HepG2 (cell line): ENCODE results near the gene POU6F2. TPM values are rescaled to one million over a fixed set of nuclear protein-coding genes. Genes with fewer than 3 reads are reported as not detected.
A peak's percentile ranks its signal among the peaks of the same experiment; 100 is the strongest.

ENCODE experiments used
- ATAC-seq: fragments of 200-7000 bp; cut with Tn5 transposase; 3 replicates; pipeline ENCODE4 v1.9.1; 2020; ENCODE audit warnings: mild to moderate bottlenecking, moderate library complexity
- BruUV-seq: library from RNA; stranded (reverse); fragments of 400-500 nt; replicated peaks from 2 replicates; lab custom pipeline; 2021; lab: Mats Ljungman, UMichigan
- CTCF ChIA-PET: fragments of 300-600 bp; formaldehyde crosslinking; extraction: SDS; loops from one replicate; lab custom pipeline; 2021; ENCODE audit warnings: low total read pairs, inconsistent platforms, low intra/inter-chr PET ratio; lab: Yijun Ruan, JAX
- POLR2A ChIA-PET: fragments of 350-600 bp; sonication (Branson Sonifier 250); formaldehyde crosslinking; loops from one replicate; lab custom pipeline; 2020; ENCODE audit warnings: antibody characterized with exemption, inconsistent platforms; lab: Yijun Ruan, JAX
- DNase-seq: peaks from one replicate; pipeline ENCODE4 v3.0.0-alpha.2; 2015; ENCODE audit warnings: low spot score
- FAIRE-seq: peaks from 3 replicates; lab custom pipeline; 2011; peaks lifted over from hg19 to GRCh38; lab: Jason Lieb, UNC
- H2AFZ ChIP-seq: one replicate; pipeline ENCODE4 v1.6.1; 2011; ENCODE audit warnings: low read length, inconsistent platforms
- H3K27ac ChIP-seq: fragments of 300-600 bp; 3 replicates; pipeline ENCODE4 v1.8.0; 2011; ENCODE audit warnings: mixed run types, mild to moderate bottlenecking, mixed read lengths, low read length, inconsistent platforms; ENCODE audit not compliant: insufficient read depth; ENCODE audit errors: extremely low read length
- H3K27me3 ChIP-seq, 2 experiments: fragments of 200-600 bp in 1 of 2; 2 replicates in 1 of 2; 3 replicates in 1 of 2; pipeline versions ENCODE4 v1.6.0 to v1.8.0; 2011; ENCODE audit warnings: low read length in 2 of 2, mild to moderate bottlenecking in 2 of 2, moderate library complexity in 2 of 2, inconsistent platforms in 1 of 2; ENCODE audit not compliant: insufficient read depth in 2 of 2, control insufficient read depth in 1 of 2
- H3K36me3 ChIP-seq, 2 experiments: fragments of 200-600 bp in 1 of 2; replicated peaks in 1 of 2; 2 replicates in 1 of 2; 3 replicates in 1 of 2; pipeline versions ENCODE4 v1.5.1 to v1.8.0; 2011; ENCODE audit warnings: low read length in 2 of 2, inconsistent platforms in 1 of 2; ENCODE audit not compliant: insufficient read depth in 2 of 2, control insufficient read depth in 1 of 2
- H3K4me1 ChIP-seq: 2 replicates; pipeline ENCODE4 v1.5.1; 2012; ENCODE audit warnings: low read length, inconsistent platforms; ENCODE audit not compliant: insufficient read depth
- H3K4me2 ChIP-seq: 2 replicates; pipeline ENCODE4 v1.6.0; 2011; ENCODE audit warnings: low read depth, low read length, inconsistent platforms
- H3K4me3 ChIP-seq, 3 experiments: fragments of 200-600 bp in 1 of 3; sonication (generic), shearing (Covaris generic) in 1 of 3; replicated peaks in 1 of 3; 2 replicates each; pipeline ENCODE4 v1.5.1; 2011 to 2016; ENCODE audit warnings: low read length in 3 of 3, inconsistent platforms in 2 of 3, low read depth in 2 of 3, mild to moderate bottlenecking in 2 of 3, control low read depth in 1 of 3, mixed read lengths in 1 of 3; ENCODE audit not compliant: insufficient read depth in 1 of 3
- H3K79me2 ChIP-seq: one replicate; pipeline ENCODE4 v1.6.1; 2011; ENCODE audit warnings: low read length, inconsistent platforms; ENCODE audit not compliant: insufficient read depth
- H3K9ac ChIP-seq: 2 replicates; pipeline ENCODE4 v1.6.0; 2011; ENCODE audit warnings: mild to moderate bottlenecking, low read depth, low read length, inconsistent platforms; ENCODE audit not compliant: insufficient read depth
- H3K9me3 ChIP-seq: 2 replicates; pipeline ENCODE4 v1.5.1; 2012; ENCODE audit warnings: mild to moderate bottlenecking, low read length
- H4K20me1 ChIP-seq: 2 replicates; pipeline ENCODE4 v1.6.0; 2011; ENCODE audit warnings: inconsistent platforms, mild to moderate bottlenecking, low read length, moderate library complexity; ENCODE audit not compliant: insufficient read depth
- FOXM1 ChIP-seq: sonication (generic); formaldehyde crosslinking; IDR thresholded peaks from 2 replicates; pipeline ENCODE4 v1.5.0; 2020; ENCODE audit warnings: missing genetic modification reagents
- KMT2B ChIP-seq: IDR thresholded peaks from 2 replicates; pipeline ENCODE4 v1.6.1; 2016; ENCODE audit warnings: missing genetic modification reagents, missing compliant biosample characterization
- MAFF ChIP-seq: IDR thresholded peaks from 2 replicates; pipeline ENCODE4 v1.6.1; 2011; ENCODE audit warnings: low read depth, low read length, improper control_type of control experiment
- MAFK ChIP-seq, 2 experiments: IDR thresholded peaks in 1 of 2; conservative IDR thresholded peaks in 1 of 2; 2 replicates each; pipeline ENCODE4 v1.6.1; 2011; ENCODE audit warnings: improper control_type of control experiment in 2 of 2, low read length in 2 of 2
- MED8 ChIP-seq: sonication (generic); formaldehyde crosslinking; IDR thresholded peaks from 2 replicates; pipeline ENCODE4 v1.8.1; 2023; ENCODE audit warnings: mild to moderate bottlenecking, missing genetic modification reagents; ENCODE audit not compliant: insufficient replicate concordance
- SATB2 ChIP-seq: sonication (generic); formaldehyde crosslinking; IDR thresholded peaks from 2 replicates; pipeline ENCODE4 v1.5.0; 2020; ENCODE audit warnings: missing genetic modification reagents
- SP4 ChIP-seq: sonication (generic); formaldehyde crosslinking; IDR thresholded peaks from 2 replicates; pipeline ENCODE4 v1.8.1; 2023; ENCODE audit warnings: mild to moderate bottlenecking, missing genetic modification reagents
- ZNF570 ChIP-seq: sonication (generic); formaldehyde crosslinking; IDR thresholded peaks from 2 replicates; pipeline ENCODE4 v1.4.0; 2020; ENCODE audit warnings: mild to moderate bottlenecking, missing genetic modification reagents, borderline replicate concordance
- WGBS: methylation state at CpG from one replicate; pipeline ENCODE4 v1.1.6; 2017; ENCODE audit warnings: low lambda C conversion rate; 5-methylcytosine and 5-hydroxymethylcytosine counted together
- in situ Hi-C: cut with HindIII; loops from 2 replicates; pipeline ENCODE4 v1.10.0; 2017; ENCODE audit warnings: low pct_unique_long_range_greater_than_20kb; ENCODE audit not compliant: extremely low pct_ligation_motif_present
- intact Hi-C: fragments of 100-400 bp; cut with micrococcal nuclease; formaldehyde crosslinking; loops from one replicate; pipeline ENCODE4 v1.10.0; 2022; ENCODE audit not compliant: unreplicated experiment
- polyA plus RNA-seq, 8 experiments: library from polyadenylated mRNA; depleted of rRNA in 3 of 8; stranded (reverse) in 7 of 8; unstranded in 1 of 8; fragments of >200 nt; fragmentation: Illumina TruSeq in 4 of 8; extraction: Trizol in 4 of 8; gene quantifications; 2 replicates each; pipeline versions ENCODE4 v1.2.1 to v1.2.3, GENCODE V29; 2011 to 2016; ENCODE audit warnings: low read depth in 4 of 8, missing spikeins in 1 of 8, mixed read lengths in 1 of 8; ENCODE audit not compliant: insufficient read depth in 1 of 8
- total RNA-seq, 5 experiments: library from RNA; depleted of rRNA; stranded (reverse); fragments of >200 nt; fragmentation: Illumina TruSeq; extraction: Trizol; gene quantifications; 2 replicates each; pipeline ENCODE4 v1.2.3, GENCODE V29; 2016; ENCODE audit warnings: low read depth in 1 of 5
- TF ChIP-seq, protein P1 (sequence below): sonication (generic); formaldehyde crosslinking; IDR thresholded peaks from 2 replicates; pipeline ENCODE4 v1.9.0; 2022; ENCODE audit warnings: missing genetic modification reagents, mild to moderate bottlenecking, borderline replicate concordance
- TF ChIP-seq, protein P2 (sequence below): IDR thresholded peaks from 2 replicates; pipeline ENCODE4 v1.6.1; 2016; ENCODE audit warnings: missing biosample characterization, missing genetic modification reagents, low read depth

The POU6F2 gene
- total and polyA plus RNA-seq, 2 of the 13 experiments (the other 11 are each of a cell fraction or from before 2014, with no cell fraction given), result not detected

DNA sequence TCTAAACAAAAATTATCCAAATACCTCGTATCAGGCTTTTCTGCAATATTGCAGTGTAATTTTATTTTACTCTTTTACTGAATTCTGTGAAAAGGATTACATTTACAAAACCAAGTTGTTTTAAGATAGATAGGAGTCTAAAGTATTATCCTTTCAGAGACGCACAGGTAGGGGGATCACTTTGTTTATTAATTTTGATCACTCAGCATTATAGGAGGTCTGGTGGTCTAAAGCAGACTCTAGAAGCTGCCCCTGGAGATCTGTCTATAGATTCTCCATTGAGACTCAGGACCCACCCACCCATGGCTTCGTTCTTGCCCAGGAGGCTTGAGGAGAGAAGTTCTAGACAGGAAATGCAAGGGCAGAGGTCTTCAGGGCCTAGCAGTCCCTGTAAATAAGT, 365.1 kb downstream of the POU6F2 start:
- H2AFZ ChIP-seq, result no peak overlapping the region
- WGBS, result 31% methylated on average over 3 of the region's 3 CpGs
- no peak overlapping the region for H3K4me3 ChIP-seq
- ChIA-PET CTCF (no interaction called here), POLR2A (no interaction called here)
- no peak overlapping the region for H3K9ac ChIP-seq
- no peak overlapping the region for H3K4me2 ChIP-seq
- intact Hi-C loops (no loop called here), in situ Hi-C loops (no loop called here)
- FAIRE-seq (no peak), ATAC-seq (no peak), DNase-seq (no peak)
- H3K27ac ChIP-seq, result no peak overlapping the region
- no peaks in the 10 kb centered on the region for H4K20me1 ChIP-seq
- no peaks in the 10 kb centered on the region for H3K36me3 ChIP-seq
- TF ChIP-seq, protein P1, sequence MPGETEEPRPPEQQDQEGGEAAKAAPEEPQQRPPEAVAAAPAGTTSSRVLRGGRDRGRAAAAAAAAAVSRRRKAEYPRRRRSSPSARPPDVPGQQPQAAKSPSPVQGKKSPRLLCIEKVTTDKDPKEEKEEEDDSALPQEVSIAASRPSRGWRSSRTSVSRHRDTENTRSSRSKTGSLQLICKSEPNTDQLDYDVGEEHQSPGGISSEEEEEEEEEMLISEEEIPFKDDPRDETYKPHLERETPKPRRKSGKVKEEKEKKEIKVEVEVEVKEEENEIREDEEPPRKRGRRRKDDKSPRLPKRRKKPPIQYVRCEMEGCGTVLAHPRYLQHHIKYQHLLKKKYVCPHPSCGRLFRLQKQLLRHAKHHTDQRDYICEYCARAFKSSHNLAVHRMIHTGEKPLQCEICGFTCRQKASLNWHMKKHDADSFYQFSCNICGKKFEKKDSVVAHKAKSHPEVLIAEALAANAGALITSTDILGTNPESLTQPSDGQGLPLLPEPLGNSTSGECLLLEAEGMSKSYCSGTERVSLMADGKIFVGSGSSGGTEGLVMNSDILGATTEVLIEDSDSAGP (CRISPR knock-in tag), result no peak
- 0 out of 2 replicates have a peak, but pooled peaks have one; percentile 6 for TF ChIP-seq MAFF
- TF ChIP-seq MAFK (conservative IDR thresholded peaks at IDR 0.05 in 1 of 2, IDR thresholded peaks at IDR 0.05 in 1 of 2; ENCODE audit: low read length in 2 of 2), result peak in 1 of 2 experiments; percentile 50; a peak in 1 of 4 replicates
- no peak for TF ChIP-seq SATB2 (CRISPR knock-in tag)
- no peaks in the 10 kb centered on the region for H3K27me3 ChIP-seq
- H3K79me2 ChIP-seq, result no peaks in the 10 kb centered on the region
- no peaks in the 10 kb centered on the region for H3K9me3 ChIP-seq
- no peaks in the 10 kb centered on the region for H3K4me1 ChIP-seq
- BruUV-seq, result no TSS peak

DNA sequence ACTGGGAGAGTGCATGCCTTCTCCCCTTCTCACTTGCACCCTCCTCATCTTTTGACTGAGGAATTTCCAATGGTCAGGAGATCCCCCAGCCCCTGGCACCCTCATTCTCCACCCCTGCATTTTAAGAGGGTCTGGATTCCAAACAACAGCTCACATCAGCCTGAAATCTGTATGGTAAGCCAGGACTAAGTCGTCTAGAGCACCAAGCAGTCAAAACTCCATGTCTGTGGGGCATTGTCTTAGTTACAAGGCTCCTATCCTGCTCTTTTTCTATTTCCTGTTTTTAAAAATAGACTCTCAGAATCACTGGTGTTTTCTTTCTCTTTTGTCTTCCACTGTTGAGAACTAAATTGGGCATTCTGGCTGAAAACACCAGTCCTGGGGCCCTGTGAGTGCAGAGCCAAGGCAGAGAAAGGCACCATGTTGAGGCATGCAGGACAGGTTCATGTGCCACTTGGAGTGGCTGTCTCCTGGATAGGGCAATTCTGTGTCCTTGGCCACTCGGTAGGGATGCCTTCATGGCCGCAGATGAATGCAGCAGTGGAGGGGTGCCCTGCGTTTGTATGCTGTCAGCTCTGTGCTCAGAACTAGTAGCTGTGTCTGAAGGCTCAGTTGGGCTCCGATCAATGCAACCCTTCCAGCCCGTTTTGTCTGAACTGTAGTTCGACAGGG, 371.9 kb downstream of the POU6F2 start:
- Histone ChIP-seq H3K4me3 (no peak overlapping the region), H3K9ac (no peak overlapping the region), H3K36me3 (no peaks in the 10 kb centered on the region), H4K20me1 (no peaks in the 10 kb centered on the region), H3K27ac (no peak overlapping the region), H2AFZ (no peak overlapping the region), H3K4me1 (no peaks in the 10 kb centered on the region), H3K27me3 (peaks cover 0 to 18% of the 10 kb centered on the region in 2 experiments; a peak in 2 of 5 replicates), H3K79me2 (no peaks in the 10 kb centered on the region), H3K9me3 (no peaks in the 10 kb centered on the region), H3K4me2 (no peak overlapping the region)
- no peak for DNase-seq
- POLR2A ChIA-PET, result no interaction called here
- intact Hi-C loops, result no loop called here
- 7% methylated on average over 7 of the region's 7 CpGs for WGBS
- TF ChIP-seq FOXM1 (CRISPR knock-in tag) (no peak), MED8 (CRISPR knock-in tag) (no peak), SP4 (CRISPR knock-in tag) (no peak), ZNF570 (CRISPR knock-in tag) (no peak), KMT2B (CRISPR knock-in tag) (no peak)
- TF ChIP-seq, protein P2, sequence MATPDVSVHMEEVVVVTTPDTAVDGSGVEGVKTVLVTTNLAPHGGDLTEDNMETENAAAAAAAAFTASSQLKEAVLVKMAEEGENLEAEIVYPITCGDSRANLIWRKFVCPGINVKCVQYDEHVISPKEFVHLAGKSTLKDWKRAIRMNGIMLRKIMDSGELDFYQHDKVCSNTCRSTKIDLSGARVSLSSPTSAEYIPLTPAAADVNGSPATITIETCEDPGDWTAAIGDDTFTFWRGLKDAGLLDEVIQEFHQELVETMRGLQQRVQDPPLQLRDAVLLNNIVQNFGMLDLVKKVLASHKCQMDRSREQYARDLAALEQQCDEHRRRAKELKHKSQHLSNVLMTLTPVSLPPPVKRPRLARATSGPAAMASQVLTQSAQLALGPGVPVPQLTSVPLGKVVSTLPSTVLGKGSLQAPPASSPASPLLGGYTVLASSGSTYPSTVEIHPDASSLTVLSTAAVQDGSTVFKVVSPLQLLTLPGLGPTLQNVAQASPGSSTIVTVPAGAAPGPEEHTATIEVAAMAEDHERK (CRISPR knock-in tag), result no peak
- CTCF ChIA-PET, result no interaction called here
- no TSS peak for BruUV-seq
- ATAC-seq, result no peak; the same call in 2 of the 3 replicates
- no peak for FAIRE-seq
- in situ Hi-C loops, result no loop called here
